Measurements from ENCODE around the gene UCK2.

The UCK2 gene

DNA sequence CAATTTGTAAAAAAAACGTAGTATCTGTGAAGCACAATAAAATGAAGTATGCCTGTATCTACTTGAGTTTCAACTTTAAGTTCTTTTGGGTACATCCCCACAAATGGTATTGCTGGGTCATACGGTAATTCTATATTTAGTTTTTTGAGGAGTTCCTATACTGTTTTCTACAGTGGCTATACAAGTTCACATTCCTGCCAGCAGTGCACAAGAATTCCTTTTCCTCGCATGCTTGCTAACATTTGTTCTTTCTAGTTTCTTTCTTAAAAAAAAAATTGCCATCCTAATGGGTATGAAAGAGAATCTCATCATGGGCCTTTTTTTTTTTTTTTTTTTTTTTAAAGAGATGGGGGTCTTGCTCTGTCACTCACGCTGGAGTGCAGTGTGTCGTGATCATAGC lies 41.9 kb downstream of the UCK2 start:
- Histone ChIP-seq H3K4me1 (no peaks in the 10 kb centered on the region; the same call in 1 of the 2 replicates), H3K4me3 (no peak overlapping the region), H3K9me3 (no peaks in the 10 kb centered on the region; the same call in 1 of the 2 replicates), H3K36me3 (replicated peaks) (no peaks in the 10 kb centered on the region; the same call in 1 of the 2 replicates), H3K27me3 (ENCODE audit: low read depth) (no peaks in the 10 kb centered on the region)
- in situ Hi-C loops (cut with MboI; ENCODE audit: low sequenced_read_pairs) = no loop called here
- no peak for DNase-seq (ENCODE audit: low spot score in 2 of 2)

GRCh38 chr1:165871311-165872067 lies 44.1 kb downstream of the UCK2 start:
- Histone ChIP-seq H3K4me3 (no peak overlapping the region), H3K36me3 (replicated peaks) (no peaks in the 10 kb centered on the region; the same call in 1 of the 2 replicates), H3K4me1 (no peaks in the 10 kb centered on the region; the same call in 1 of the 2 replicates), H3K27me3 (ENCODE audit: low read depth) (no peaks in the 10 kb centered on the region), H3K9me3 (no peaks in the 10 kb centered on the region; the same call in 1 of the 2 replicates)
- peak; percentile 18 to 72 for DNase-seq (ENCODE audit: low spot score in 2 of 2)
- in situ Hi-C loops (cut with MboI; ENCODE audit: low sequenced_read_pairs) = no loop called here

- no peaks in the 10 kb centered on the region; the same call in 1 of the 2 replicates for H3K4me1 ChIP-seq
- no peaks in the 10 kb centered on the region for H3K36me3 ChIP-seq (replicated peaks)
- no peaks in the 10 kb centered on the region for H3K27me3 ChIP-seq (ENCODE audit: low read depth)
- no peak overlapping the region for H3K4me3 ChIP-seq
- no peaks in the 10 kb centered on the region; the same call in 1 of the 2 replicates for H3K9me3 ChIP-seq
- DNase-seq (ENCODE audit: low spot score in 2 of 2) = no peak
- in situ Hi-C loops (cut with MboI; ENCODE audit: low sequenced_read_pairs) = no loop called here
Observed at GRCh38 chr1:165873481-165873880, 46.1 kb downstream of the UCK2 start.

DNA sequence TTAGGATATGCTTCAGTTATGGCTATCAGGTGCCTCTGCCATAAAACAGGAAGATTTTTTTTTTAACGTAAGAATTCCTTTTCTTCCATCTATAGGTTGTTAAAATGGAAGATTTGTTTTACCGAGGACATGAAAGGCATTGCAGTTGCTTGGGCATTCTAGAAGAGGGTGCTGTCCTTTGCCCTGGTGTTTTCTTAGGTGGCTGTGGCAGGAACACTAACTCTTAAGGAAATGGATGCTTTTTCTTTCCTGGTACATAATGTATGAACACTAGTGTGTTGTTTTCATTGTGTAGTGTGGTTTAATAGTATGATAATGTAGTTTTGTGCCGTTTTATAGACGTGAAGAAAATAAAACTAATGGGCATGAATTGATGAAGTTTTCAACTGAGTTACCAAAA lies 47.2 kb downstream of the UCK2 start:
- Histone ChIP-seq H3K4me1 (no peaks in the 10 kb centered on the region; the same call in 1 of the 2 replicates), H3K27me3 (ENCODE audit: low read depth) (no peaks in the 10 kb centered on the region), H3K4me3 (no peak overlapping the region), H3K36me3 (replicated peaks) (no peaks in the 10 kb centered on the region), H3K9me3 (no peaks in the 10 kb centered on the region; the same call in 1 of the 2 replicates)
- no peak for DNase-seq (ENCODE audit: low spot score in 2 of 2)
- in situ Hi-C loops (cut with MboI; ENCODE audit: low sequenced_read_pairs) = no loop called here

DNA sequence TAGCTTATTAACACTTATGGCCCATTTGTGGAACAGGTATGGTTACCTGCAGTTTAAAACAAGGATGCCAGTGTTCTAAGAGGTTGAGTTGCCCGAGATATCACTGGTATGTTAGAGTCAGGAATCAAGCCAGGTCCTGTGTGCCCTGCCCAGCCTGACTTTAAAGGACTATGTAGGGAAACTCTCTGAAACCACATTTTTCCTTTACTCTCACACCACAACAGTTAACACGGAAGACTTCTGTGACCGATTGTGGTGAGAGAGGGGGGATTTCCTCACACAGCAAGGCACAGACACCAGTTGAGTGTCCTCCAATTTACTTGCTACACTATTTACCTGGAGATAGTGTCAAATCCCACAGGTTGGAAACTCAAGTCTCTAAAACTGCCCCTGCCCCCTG lies 47.8 kb downstream of the UCK2 start:
- no peaks in the 10 kb centered on the region; the same call in 1 of the 2 replicates for H3K4me1 ChIP-seq
- H3K27me3 ChIP-seq (ENCODE audit: low read depth) = no peaks in the 10 kb centered on the region
- no peak for DNase-seq (ENCODE audit: low spot score in 2 of 2)
- no peaks in the 10 kb centered on the region for H3K36me3 ChIP-seq (replicated peaks)
- no peak overlapping the region for H3K4me3 ChIP-seq
- in situ Hi-C loops (cut with MboI; ENCODE audit: low sequenced_read_pairs) = no loop called here
- H3K9me3 ChIP-seq = no peaks in the 10 kb centered on the region; the same call in 1 of the 2 replicates

DNA sequence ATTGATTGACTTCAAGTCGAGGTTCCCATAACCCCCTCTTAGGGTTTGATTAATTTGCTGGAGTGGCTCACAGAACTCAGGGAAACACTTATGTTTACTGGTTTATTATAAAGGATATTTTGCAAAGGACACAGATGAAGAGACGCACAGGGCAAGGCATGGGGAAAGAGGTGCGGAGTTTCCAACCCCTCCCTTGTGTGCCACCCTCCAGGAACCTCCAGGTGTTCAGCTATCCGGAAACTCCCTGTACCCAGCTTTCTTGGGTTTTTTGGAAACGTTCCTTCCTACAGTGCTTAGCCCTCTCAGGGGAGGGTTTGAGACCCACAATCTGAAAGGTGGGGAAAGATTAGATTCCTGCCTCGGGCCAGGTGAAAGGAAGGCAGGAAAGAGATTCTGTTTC lies 48.2 kb downstream of the UCK2 start:
- Histone ChIP-seq H3K9me3 (no peaks in the 10 kb centered on the region; the same call in 1 of the 2 replicates), H3K27me3 (ENCODE audit: low read depth) (no peaks in the 10 kb centered on the region), H3K4me3 (no peak overlapping the region), H3K36me3 (replicated peaks) (no peaks in the 10 kb centered on the region), H3K4me1 (no peaks in the 10 kb centered on the region; the same call in 1 of the 2 replicates)
- in situ Hi-C loops (cut with MboI; ENCODE audit: low sequenced_read_pairs) = no loop called here
- no peak for DNase-seq (ENCODE audit: low spot score in 2 of 2)

DNA sequence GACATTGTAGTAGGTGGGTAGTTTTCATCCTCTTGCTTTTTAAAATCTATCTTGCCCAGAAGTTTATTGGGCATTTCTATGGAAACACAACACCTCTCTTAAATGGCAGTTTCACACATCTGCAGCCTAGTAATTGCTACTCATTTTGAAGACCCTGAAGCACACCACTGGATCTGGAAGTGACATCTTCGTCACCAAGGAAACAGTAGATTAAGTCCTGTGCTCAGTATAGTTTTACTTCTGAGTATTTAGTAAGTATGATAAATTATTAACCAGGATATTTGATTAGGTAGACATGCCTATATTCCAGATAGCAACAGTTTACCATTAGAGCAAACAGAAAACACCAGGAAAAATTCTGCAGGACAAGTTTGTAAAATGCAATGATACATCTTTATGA lies 48.7 kb downstream of the UCK2 start:
- no peaks in the 10 kb centered on the region for H3K27me3 ChIP-seq (ENCODE audit: low read depth)
- H3K4me1 ChIP-seq = no peaks in the 10 kb centered on the region; the same call in 1 of the 2 replicates
- no peak overlapping the region for H3K4me3 ChIP-seq
- H3K36me3 ChIP-seq (replicated peaks) = no peaks in the 10 kb centered on the region
- no peak for DNase-seq (ENCODE audit: low spot score in 2 of 2)
- no peaks in the 10 kb centered on the region; the same call in 1 of the 2 replicates for H3K9me3 ChIP-seq
- in situ Hi-C loops (cut with MboI; ENCODE audit: low sequenced_read_pairs) = no loop called here

DNA sequence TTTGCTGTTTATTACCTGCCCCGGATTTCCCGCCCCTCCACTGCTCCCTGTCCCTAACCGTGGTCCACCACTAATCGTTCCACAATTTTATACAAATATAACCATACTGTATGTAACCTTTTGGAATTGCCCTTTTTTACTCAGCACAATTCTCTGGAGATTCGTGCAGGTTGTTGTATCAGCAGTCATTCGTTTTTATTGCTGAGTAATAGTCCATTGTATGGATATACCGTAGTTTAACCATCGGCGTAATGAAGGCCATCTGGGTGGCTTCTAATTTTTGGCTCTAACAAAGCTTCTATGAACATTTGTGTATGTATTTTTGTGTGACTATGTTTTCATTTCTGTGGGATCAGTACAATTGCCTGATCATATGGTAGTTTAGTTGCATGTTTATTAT lies 50.0 kb downstream of the UCK2 start:
- DNase-seq (ENCODE audit: low spot score in 2 of 2) = no peak
- Histone ChIP-seq H3K27me3 (ENCODE audit: low read depth) (no peaks in the 10 kb centered on the region), H3K4me1 (no peaks in the 10 kb centered on the region), H3K36me3 (replicated peaks) (no peaks in the 10 kb centered on the region), H3K9me3 (no peaks in the 10 kb centered on the region; the same call in 1 of the 2 replicates), H3K4me3 (no peak overlapping the region)
- in situ Hi-C loops (cut with MboI; ENCODE audit: low sequenced_read_pairs) = no loop called here

DNA sequence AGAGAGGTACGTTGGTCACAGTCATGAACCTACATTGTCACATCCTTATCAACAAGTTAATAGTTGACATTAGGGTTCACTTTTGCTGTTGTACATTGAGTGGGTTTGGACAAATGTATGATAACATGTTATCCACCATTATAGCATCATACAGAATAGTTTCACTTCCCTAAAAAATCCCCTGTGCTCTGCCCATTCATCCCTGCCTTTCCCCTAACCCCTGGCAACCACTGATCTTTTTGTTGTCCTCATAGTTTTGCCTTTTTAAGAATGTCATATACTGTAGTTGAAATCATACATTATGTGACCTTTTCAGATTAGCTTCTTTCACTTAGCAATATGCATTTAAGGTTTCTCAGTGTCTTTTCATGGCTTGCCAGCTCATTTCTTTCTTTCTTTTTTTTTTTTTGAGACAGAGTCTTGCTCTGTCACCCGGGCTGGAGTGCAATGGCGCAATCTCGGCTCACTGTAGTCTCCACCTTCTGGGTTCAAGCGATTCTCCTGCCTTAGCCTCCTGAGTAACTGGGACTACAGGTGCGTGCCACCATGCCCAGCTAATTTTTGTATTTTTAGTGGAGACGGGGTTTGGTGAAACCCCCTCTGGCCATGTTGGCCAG lies 50.6 kb downstream of the UCK2 start:
- in situ Hi-C loops (cut with MboI; ENCODE audit: low sequenced_read_pairs) = no loop called here
- H3K4me1 ChIP-seq = peaks cover under 1% of the 10 kb centered on the region
- DNase-seq (ENCODE audit: low spot score in 2 of 2) = no peak

DNA sequence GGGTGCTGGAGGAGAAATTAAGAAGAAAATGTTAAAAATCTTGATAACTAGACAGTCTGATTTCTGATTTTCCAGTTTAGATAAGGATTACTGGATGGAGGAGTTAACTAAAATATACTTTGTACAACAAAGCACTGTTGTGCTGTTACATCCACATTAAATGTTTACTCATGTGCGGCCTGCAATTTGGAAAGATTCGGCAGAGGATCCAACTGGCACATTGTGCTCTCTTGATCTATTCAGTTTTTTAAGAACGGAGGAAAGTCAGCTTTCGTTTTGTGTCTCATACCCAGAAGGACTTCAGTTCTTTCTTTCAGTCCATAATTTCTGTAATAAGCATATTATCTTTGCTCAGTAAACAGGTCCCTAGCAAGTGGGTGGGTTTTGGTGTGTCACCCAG lies 52.5 kb downstream of the UCK2 start:
- Histone ChIP-seq H3K4me3 (no peak overlapping the region), H3K9me3 (no peaks in the 10 kb centered on the region), H3K36me3 (replicated peaks) (no peaks in the 10 kb centered on the region), H3K27me3 (ENCODE audit: low read depth) (no peaks in the 10 kb centered on the region), H3K4me1 (peaks cover 19% of the 10 kb centered on the region)
- in situ Hi-C loops (cut with MboI; ENCODE audit: low sequenced_read_pairs) = no loop called here
- DNase-seq (ENCODE audit: low spot score in 2 of 2) = no peak

More for the DNA sequence above, 50.6 kb downstream of the UCK2 start:
- no peaks in the 10 kb centered on the region; the same call in 1 of the 2 replicates for H3K9me3 ChIP-seq
- H3K36me3 ChIP-seq (replicated peaks) = no peaks in the 10 kb centered on the region
- no peak overlapping the region for H3K4me3 ChIP-seq
- H3K27me3 ChIP-seq (ENCODE audit: low read depth) = no peaks in the 10 kb centered on the region

DNA sequence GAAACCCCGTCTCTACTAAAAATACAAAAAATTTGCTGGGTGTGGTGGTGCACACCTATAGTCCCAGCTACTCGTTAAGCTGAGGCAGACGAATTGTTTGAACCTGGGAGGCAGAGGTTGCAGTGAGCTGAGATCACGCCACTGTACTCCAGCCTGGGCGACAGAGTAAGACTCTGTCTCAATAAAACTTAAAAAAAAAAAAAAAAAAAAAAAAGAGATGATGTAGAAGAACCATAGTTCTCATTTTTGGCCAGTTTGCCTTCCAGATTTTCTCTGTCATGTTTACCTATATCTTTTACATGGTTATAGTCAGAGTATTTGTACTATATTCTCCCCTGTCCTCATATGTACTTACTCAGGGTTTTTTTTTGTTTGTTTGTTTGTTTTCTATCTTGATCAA lies 53.6 kb downstream of the UCK2 start:
- Histone ChIP-seq H3K36me3 (replicated peaks) (no peaks in the 10 kb centered on the region), H3K4me1 (peaks cover 29% of the 10 kb centered on the region), H3K27me3 (ENCODE audit: low read depth) (no peaks in the 10 kb centered on the region), H3K9me3 (no peaks in the 10 kb centered on the region), H3K4me3 (no peak overlapping the region)
- in situ Hi-C loops (cut with MboI; ENCODE audit: low sequenced_read_pairs) = no loop called here
- no peak for DNase-seq (ENCODE audit: low spot score in 2 of 2)

- Histone ChIP-seq H3K27me3 (ENCODE audit: low read depth) (no peaks in the 10 kb centered on the region), H3K9me3 (no peaks in the 10 kb centered on the region), H3K4me3 (no peak overlapping the region), H3K36me3 (replicated peaks) (no peaks in the 10 kb centered on the region), H3K4me1 (peaks cover 29% of the 10 kb centered on the region)
- no peak for DNase-seq (ENCODE audit: low spot score in 2 of 2)
- in situ Hi-C loops (cut with MboI; ENCODE audit: low sequenced_read_pairs) = no loop called here
Observed at GRCh38 chr1:165882168-165882837, 54.9 kb downstream of the UCK2 start.

GRCh38 chr1:165883056-165883455 lies 55.6 kb downstream of the UCK2 start:
- Histone ChIP-seq H3K27me3 (ENCODE audit: low read depth) (no peaks in the 10 kb centered on the region), H3K9me3 (no peaks in the 10 kb centered on the region), H3K4me1 (peaks cover 29% of the 10 kb centered on the region), H3K4me3 (no peak overlapping the region), H3K36me3 (replicated peaks) (no peaks in the 10 kb centered on the region)
- DNase-seq (ENCODE audit: low spot score in 2 of 2) = no peak
- in situ Hi-C loops (cut with MboI; ENCODE audit: low sequenced_read_pairs) = no loop called here
